GM19324 (cell line): ENCODE data around the gene CFAP206.

Source experiments
- ATAC-seq: cut with Tn5 transposase; IDR thresholded peaks from one replicate; pipeline ENCODE4 v1.9.1; 2021; ENCODE audit warnings: mild to moderate bottlenecking, moderate library complexity; ENCODE audit not compliant: unreplicated experiment, low FRiP score

The CFAP206 gene, protein sequence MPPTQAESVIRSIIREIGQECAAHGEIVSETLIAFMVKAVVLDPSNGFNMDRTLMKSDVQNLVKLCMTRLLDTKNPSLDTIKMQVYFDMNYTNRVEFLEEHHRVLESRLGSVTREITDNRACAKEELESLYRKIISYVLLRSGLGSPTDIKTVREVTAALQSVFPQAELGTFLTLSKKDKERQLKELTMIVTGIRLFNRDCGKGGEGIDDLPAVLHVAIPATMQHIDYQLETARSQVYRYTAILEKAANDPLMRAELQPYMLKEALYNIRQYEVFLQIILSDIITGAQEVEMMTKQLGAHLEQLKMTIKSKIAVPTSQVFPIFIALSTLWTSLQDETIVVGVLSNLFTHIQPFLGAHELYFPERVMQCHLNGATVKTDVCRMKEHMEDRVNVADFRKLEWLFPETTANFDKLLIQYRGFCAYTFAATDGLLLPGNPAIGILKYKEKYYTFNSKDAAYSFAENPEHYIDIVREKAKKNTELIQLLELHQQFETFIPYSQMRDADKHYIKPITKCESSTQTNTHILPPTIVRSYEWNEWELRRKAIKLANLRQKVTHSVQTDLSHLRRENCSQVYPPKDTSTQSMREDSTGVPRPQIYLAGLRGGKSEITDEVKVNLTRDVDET

DNA sequence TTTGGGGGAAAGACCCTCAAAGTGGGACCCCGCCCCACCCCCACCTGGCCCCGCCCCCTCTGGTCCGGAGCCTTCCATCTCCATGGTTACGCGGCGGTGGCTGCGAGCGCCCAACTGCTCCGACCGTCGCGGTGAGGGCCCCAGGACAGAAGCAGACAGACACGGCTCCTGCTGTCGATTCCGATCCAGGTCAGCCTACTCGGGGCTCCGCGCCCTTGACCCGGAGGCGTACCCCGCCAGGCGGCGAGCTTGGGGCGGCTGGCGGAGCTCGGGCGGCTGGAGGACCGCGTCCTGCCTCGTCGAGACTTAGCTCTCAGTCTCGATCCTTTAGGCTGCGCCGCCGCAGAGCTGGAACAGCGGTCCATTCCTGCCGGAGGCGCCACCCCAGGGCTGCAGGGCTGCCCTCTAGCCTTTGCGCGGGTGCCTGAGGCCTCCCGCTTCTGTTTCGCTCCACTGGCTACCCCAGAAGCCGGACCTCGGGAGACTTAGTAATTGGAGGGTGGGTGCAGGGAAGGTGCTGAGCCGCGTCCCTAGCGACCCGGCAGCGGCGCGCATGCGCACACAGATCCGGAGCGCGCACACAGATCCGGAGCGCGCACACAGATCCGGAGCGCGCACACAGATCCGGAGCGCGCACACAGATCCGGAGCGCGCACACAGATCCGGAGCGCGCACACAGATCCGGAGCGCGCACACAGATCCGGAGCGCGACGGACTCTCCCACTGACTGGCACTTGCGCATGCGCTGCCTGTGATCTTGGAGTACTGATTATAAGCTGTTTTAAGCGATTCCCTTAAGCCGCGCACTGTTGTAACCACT, at the start of gene CFAP206:
Gene CFAP206 (plus strand): TSS at position 72 of the 820 bp plus-strand sequence. CDS start 1,868 bp downstream, outside the sequence.
- ATAC-seq = peak; percentile 85

DNA sequence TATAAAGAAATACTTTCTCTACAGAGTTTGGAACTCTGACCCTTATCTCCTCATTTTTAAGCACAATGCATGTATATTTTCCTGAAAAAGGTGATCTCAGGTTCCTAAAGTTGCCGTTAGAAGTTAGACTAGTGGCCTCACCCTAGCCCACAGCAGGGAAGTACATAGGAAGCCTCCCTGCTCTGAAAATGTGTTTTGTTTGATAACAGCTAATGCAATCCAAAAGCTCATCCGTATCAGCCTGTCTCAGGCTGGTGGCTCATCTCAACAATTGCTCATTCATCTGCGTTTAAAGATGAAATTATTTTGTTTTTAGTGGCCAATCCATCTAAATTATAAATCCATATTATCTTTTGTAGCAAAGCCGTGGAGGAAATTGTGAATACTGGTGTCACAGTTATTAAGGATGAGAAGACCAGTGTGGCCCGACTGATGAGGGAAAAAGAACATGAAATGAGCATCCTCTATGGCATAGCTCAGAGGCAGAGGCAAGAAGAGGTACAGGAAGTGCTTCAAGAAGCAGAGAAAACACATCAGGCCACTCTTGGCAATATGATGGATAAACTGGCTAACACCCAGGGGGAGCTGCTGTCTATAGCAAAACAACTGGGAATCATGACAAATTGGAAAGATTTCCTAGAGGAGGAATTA, 43.0 kb upstream of the CFAP206 start:
- ATAC-seq = no peak

DNA sequence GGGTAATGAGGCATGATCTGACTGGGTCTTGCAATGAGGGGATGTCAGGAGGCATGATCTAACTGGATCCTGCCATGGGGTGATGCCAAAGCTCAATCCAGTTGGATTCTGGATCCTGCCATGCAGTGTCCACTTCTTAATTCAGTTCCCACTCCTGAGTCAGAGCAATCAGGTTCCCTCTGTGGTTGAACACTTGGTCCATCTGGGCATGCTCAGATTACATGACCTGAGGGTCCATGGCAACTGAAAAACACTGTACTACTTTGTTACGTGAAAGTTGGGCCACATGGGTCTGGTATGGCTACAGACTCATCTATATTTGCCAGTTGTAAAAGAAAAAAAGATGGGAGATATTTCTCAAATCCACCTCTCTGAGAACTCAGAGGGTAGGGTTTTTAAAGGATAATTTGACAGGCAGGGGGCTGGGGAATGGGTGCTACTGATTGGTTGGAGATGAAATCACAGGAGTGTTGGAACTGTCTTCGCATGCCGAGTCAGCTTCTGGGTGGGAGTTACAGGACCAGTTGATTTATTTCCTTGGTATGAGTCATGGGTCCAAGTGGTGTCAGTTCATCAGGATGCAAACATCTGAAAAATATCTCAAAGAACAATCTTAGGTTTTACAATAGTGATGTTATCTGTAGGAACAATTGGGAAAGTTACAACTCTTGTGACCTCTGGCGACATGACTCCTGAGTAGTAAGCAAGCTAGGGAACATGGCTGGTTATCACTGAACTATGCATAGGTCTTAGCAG, 41.5 kb upstream of the CFAP206 start:
- ATAC-seq = no peak

DNA sequence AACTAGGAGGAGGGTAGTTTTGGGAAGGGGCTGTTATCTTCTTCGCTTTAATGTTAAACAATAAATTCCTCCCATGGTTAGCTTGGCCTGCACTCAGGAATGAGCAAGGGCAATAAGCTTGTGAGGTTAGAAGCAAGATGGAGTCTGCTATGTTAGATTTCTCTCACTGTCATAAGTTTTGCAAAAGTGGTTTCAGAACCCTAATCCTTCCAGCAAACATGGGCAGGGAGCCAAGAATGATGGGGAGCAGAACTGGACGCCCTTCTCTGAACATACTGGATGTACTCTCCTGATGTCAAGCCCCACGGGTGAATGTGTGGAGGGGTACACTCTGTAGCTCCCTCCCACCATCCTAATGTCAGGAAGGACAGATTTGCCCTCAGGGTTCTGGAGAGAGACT, 40.9 kb upstream of the CFAP206 start:
- no peak for ATAC-seq

DNA sequence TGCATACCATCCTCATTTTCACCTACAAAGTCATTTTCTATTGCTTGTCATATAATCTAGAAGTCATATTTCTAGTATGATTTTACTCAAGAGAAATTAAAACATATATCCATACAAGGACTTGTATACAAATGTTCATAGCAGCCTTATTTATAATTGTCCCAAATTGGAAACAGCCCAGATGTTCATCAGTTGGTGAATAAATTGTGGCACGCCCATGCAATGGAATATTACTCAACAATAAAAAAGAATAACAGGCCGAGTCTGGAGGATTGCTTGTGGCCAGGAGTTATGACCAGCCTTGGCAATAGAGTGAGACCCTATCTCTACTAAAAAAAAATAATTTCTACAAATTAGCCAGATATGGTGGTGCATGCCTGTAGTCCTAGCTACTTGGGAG, 34.4 kb upstream of the CFAP206 start:
- no peak for ATAC-seq

DNA sequence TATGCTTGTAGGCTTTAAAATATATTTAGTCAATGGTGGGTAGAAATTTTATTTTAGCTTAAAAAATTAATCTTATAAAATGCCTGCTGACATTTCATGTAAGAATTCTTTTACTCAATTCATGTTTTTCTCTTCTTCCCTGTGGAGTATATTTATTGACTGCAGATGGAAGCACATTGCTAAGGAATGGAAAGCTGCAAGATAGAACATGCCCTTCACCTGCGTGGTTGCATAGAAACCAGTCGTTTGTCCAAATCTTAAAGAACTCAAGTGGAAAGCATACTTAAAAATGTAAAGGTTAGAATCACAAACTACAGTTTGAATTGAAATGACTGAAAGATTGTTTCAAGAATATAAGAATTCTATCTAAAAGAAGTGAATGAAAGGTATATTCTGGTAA, 32.5 kb upstream of the CFAP206 start:
- ATAC-seq = no peak

DNA sequence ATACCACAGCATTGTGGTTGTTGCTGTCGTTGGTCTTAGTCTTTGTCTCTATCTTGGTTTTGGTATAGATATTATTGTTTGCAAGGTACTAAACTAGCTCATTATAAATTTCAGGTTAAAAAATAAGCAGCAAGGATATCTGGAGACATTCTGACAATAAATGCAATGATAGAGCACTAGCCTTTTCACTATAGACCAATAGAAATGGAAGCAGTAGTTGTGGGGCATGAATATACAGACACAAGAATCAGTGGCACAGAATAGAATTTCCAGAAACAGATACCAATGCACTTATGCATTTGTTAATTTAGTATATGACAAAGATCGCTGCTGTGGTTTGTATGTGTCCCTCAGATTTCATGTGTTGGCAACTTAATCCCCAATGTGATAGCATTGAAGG, 31.1 kb upstream of the CFAP206 start:
- no peak for ATAC-seq

DNA sequence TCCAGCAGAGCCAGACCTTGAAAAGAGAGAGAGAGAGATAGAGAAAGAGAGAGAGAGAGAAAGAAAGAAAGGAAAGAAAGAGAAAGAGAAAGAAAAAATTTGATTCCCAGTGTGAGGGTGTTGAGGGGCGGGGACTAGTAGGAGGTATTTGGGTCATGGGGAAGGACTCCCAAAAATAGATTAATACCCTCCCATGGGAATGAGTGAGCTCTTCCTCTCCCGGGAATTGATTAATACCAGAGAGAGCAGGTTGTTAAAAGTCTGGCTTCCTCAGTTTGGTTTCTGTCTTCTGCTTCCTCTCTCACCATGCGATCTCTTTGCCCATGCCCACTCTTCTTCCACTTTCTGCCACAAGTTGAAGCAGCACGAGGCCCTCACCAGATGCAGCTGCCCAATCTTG, 28.8 kb upstream of the CFAP206 start:
- no peak for ATAC-seq

DNA sequence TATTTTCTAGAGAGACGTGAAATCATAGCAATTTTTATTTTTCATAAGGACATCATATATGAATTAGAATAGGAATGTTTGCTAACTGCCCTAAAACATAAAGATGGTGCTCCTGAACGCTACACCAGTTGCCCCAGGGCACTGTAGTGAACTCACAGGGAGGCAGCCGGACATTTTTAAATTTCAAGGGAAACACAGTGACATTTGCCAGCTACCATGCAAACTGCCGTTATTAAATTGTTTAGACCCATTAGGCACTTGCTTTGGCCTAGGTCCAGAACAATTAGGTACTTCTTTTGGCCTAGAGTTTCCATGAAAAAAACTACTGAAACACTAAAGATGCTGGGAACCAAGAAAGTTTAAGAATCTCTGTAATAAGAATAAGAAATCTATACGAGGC, 24.9 kb upstream of the CFAP206 start:
- no peak for ATAC-seq

DNA sequence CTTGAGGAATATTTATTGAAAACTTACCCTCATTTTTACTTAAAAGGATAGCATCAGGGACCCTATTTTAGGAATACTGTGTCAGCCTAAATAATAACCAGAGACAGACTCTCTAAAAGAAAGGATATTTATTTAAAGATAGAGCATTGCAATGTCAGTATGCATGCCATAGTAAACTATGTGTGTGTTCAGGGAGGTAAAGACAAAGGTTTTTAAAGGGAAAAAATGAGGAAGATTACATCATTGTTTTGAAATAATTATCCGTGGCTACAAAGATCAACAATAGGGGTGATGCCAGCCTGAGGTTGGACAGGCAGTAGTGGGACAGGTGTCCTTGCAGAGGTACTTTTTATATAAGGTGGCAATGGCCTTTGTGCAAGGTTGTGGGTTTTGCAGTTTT, 23.7 kb upstream of the CFAP206 start:
- ATAC-seq = no peak

DNA sequence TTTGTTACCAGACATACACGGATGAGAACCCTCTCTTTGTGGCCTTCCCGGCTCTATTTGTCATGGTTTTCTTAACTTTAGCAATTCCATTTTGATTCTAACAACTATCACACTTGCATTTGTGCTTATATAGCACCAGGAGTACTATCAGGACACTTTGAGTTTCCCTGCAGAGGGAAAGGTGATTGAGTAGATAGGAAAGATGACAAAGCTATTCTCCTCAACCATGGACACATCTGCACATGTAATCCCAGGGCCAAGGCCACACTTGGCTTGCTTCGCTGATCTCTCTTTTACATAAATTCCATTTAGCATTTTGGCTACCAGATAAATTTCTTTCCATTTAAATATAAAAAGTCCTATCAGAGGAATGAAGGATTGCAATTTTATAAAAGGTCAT, 23.3 kb upstream of the CFAP206 start:
- no peak for ATAC-seq

DNA sequence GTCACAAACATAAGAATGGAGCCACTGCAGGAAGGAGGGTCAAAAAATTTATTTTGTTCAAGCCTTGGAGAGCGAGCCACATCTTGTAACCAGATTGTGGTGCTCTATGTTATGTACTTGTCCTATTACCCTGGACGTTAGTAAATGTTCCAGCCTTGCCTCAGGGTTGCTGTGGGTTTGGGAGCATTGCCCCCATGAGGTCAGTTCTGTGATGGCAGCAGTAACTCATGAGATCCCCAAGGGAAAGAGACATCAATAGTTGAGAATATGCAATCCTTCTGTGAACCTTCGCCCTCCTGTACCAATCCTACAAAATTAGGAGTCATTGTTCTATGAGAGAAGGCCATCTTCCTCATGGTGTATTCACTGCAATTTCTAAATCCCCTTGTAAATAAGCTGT, 16.4 kb upstream of the CFAP206 start:
- ATAC-seq = no peak

DNA sequence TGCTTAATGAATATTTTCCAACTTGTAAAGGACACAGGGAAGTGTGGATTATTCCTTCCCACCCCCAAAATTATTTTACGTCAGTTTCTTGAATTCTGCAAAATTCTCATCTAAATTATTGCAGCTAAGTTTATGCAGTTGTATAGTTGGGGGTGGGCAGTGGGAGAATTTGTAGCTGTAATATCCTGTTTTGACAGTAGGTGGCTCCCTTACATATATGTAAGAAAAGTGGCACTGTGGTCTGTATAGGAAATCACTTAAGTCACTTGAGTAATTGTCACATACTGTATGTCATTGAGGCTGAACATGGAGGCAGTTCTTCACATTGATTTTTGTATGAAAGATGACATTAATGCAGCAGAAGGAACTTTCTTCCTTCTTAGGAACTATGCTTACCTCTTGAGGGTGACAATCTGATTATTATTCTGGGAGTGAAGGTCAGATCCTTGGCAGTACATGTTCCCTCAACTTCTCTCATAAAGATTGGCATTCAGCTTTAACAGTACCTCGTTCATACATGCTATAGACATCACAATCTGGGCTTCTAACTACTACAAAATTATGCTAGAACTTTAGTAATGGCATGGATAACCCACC, 14.6 kb upstream of the CFAP206 start:
- peak; percentile 75 for ATAC-seq

DNA sequence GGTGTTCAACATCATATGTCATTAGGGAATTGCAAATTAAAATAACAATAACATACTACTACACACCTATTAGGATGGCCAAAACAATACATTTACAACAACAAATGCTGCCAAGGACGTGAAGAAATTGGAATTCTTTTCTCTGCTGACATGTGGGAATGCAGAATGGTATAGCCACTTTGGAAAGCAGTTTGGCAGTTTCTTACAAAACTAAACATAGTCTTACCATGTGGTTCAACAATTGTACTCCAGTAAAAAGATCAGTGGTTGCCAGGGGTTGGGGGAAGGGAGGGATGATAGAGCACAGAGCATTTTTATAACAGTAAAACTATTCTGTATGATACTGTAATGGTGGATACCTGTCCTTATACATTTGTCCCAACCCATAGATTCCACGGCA, 12.3 kb upstream of the CFAP206 start:
- no peak for ATAC-seq

DNA sequence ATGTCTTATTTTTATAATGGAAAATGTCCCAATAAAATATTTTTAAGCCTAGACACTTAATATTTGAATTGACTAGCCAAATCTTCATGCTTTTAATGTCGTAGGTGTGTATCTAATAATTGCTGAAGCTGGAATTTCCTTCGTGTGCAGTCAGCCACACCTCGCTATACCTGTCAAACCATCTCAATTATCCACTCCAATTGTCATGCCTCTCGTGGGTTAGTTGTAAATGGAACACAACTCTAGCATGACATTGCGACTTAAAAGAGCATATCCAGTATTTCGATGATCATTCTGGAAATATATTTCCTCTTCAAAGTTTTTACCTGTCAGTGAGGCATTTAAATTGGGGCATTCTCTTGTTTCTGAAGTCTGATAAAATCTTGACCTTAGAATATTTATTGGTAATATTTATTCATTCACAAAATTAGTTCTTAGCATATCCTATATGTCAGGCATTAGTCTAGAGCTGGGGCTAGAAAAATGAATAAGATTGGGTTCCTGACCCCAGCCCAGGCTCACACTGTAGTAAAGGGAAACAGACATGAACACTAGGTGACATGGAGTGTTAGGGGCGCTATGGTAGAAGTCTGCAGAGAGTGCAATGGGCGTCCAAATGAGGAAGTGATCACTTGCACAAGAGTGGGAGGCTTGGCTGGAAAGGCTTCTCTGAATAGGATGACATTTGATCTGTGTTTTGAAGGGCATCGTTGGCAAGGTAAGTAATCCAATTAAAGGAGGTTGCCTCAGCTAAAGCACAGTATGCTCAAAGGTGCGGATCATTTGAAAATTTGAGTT, 11.0 kb upstream of the CFAP206 start:
- no peak for ATAC-seq

DNA sequence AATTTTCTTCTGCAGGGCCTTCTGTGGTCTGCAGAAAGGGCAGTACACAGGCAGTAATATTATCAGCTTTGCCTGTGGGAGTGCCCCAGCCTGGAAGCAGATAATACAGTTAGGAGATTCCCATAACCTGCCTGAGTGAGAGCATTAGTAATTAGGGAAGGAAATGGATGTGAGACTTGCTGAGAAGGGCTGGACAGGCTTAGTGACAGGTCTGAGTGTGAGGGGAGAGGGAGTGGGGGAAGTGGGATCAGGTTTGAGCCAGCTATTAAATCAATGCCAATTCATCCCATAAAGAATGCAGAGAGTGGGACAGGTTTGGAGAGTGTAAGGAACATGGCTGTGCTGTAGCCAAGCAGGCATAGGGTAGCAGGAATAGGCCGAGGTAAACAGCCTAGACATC, 10.1 kb upstream of the CFAP206 start:
- no peak for ATAC-seq

DNA sequence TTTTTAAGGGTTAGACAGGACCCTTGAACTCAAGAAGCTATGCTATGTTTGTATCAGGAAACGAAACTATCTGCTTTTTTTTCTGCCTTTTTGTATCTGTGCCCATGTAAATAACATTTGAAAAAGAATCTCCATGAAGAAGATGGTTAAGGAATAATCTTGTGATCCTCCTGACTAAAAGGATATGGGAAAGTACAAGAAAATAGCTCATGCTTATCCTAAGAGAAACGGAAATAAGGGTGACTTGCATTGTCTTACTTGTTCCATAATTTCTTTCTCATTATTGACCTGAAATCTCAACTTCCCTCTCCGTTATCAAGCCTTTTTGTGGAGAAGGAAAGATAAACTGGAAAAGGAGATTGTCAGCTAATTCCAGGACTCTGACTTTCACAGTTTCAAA, 5.9 kb upstream of the CFAP206 start:
- ATAC-seq = no peak

DNA sequence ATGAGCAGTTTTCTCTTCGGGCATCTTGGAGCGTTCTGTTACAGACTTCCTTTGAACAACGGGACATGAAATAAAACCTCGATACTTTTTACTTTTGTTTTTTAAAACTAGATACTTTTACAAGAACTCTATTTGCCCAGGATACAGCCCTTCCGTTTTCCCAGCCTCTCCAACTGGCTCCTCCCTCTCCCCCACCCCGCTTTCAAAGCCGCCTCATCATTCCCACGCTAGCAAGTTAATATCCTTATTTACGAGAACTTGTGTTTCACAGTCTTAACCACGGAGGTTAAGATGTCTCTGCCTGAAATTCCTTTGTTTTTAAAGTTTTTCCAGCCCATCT, 241 bp upstream of the CFAP206 start:
- ATAC-seq = peak; percentile 3

DNA sequence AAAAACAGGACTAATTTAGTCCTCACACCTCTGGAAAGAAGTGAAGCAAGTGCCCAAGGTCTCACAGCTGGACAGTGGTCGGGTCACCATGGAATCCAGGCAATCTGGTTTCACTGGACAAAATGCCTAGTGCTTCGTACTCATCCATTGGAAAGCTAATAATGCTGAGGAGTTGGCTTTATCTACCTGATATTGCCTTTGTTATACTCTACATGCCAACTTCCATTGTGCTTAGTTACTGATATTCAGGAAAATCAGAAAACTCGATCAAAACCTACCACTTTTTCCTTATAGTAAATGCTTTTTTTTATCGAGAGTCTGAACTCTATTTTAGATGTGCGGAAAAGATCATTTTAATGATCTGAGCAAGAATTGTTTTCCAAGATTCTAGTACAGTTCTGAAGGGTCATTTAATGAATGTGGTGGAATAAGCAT, 966 bp downstream of the CFAP206 start:
- ATAC-seq = peak; percentile 15
